Measurements from ENCODE around the gene MAP3K3.

DNA sequence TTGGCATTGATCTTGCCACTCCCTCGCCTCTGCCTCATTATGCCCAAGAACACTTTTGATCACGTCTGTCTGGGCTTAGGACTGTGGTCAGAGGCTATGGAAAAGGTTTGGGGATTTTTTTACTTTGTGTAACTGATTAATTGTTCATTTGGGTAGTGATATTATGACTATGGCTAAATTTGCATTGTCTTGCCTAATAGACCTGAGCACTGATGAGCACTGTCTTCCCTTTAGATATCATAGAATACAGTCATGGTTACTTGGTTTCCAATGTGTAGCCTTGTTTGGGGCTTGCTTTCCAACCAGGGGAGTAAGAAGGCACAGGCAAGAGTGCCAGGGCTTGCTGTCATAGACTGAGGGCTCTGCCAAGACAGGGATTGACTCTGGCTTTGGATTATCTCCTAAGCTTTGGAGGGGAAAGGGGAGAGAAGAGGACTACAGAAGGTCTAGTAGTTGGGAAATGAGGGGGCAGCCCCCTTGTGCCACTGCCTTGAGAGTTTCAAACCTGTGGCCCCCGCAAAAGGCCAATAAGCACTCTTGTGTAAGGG is 64.0 kb downstream of the MAP3K3 start:
- TF ChIP-seq, protein P1, sequence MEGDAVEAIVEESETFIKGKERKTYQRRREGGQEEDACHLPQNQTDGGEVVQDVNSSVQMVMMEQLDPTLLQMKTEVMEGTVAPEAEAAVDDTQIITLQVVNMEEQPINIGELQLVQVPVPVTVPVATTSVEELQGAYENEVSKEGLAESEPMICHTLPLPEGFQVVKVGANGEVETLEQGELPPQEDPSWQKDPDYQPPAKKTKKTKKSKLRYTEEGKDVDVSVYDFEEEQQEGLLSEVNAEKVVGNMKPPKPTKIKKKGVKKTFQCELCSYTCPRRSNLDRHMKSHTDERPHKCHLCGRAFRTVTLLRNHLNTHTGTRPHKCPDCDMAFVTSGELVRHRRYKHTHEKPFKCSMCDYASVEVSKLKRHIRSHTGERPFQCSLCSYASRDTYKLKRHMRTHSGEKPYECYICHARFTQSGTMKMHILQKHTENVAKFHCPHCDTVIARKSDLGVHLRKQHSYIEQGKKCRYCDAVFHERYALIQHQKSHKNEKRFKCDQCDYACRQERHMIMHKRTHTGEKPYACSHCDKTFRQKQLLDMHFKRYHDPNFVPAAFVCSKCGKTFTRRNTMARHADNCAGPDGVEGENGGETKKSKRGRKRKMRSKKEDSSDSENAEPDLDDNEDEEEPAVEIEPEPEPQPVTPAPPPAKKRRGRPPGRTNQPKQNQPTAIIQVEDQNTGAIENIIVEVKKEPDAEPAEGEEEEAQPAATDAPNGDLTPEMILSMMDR (IDR thresholded peaks at IDR 0.05; ENCODE audit: insufficient read depth, low read length), result no peak
- no peak for TF ChIP-seq POLR2AphosphoS5 (IDR thresholded peaks at IDR 0.05; ENCODE audit: low read depth)
- no peak for TF ChIP-seq GABPA (IDR thresholded peaks at IDR 0.05; ENCODE audit: low read depth)
- TF ChIP-seq, protein P2, sequence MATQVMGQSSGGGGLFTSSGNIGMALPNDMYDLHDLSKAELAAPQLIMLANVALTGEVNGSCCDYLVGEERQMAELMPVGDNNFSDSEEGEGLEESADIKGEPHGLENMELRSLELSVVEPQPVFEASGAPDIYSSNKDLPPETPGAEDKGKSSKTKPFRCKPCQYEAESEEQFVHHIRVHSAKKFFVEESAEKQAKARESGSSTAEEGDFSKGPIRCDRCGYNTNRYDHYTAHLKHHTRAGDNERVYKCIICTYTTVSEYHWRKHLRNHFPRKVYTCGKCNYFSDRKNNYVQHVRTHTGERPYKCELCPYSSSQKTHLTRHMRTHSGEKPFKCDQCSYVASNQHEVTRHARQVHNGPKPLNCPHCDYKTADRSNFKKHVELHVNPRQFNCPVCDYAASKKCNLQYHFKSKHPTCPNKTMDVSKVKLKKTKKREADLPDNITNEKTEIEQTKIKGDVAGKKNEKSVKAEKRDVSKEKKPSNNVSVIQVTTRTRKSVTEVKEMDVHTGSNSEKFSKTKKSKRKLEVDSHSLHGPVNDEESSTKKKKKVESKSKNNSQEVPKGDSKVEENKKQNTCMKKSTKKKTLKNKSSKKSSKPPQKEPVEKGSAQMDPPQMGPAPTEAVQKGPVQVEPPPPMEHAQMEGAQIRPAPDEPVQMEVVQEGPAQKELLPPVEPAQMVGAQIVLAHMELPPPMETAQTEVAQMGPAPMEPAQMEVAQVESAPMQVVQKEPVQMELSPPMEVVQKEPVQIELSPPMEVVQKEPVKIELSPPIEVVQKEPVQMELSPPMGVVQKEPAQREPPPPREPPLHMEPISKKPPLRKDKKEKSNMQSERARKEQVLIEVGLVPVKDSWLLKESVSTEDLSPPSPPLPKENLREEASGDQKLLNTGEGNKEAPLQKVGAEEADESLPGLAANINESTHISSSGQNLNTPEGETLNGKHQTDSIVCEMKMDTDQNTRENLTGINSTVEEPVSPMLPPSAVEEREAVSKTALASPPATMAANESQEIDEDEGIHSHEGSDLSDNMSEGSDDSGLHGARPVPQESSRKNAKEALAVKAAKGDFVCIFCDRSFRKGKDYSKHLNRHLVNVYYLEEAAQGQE (IDR thresholded peaks at IDR 0.05; ENCODE audit: insufficient replicate concordance, low read depth), result no peak
- TF ChIP-seq SPI1 (IDR thresholded peaks at IDR 0.05; ENCODE audit: borderline replicate concordance, low read depth), result no peak

All from HL-60 (cell line).